Keratinocyte (primary cell): ENCODE results near the gene INPP5K. TPM values are rescaled to one million over a fixed set of nuclear protein-coding genes. Genes with fewer than 3 reads are reported as not detected.

Experiments used
- DNase-seq: peaks from one replicate; pipeline ENCODE4 v3.0.0-alpha.2; 2011; ENCODE audit warnings: low read depth, missing footprints, low spot score
- FAIRE-seq: peaks from 2 replicates; lab custom pipeline; 2011; peaks lifted over from hg19 to GRCh38; lab: Jason Lieb, UNC
- H2AFZ ChIP-seq: 2 replicates; pipeline ENCODE4 v1.6.0; 2012; ENCODE audit warnings: low read length, control low read depth, inconsistent platforms; ENCODE audit not compliant: control insufficient read depth
- H3K27ac ChIP-seq: 2 replicates; pipeline ENCODE4 v1.5.1; 2011; ENCODE audit warnings: low read length; ENCODE audit not compliant: control insufficient read depth, insufficient read depth
- H3K27me3 ChIP-seq: 3 replicates; pipeline ENCODE4 v1.6.0; 2011; ENCODE audit warnings: low read length; ENCODE audit not compliant: control insufficient read depth, insufficient read depth; ENCODE audit errors: extremely low read depth
- H3K36me3 ChIP-seq, 2 experiments: 2 replicates in 1 of 2; 3 replicates in 1 of 2; pipeline ENCODE4 v1.5.1; 2011; ENCODE audit warnings: low read length in 2 of 2, mild to moderate bottlenecking in 1 of 2; ENCODE audit not compliant: control insufficient read depth in 2 of 2, insufficient read depth in 2 of 2; ENCODE audit errors: extremely low read depth in 1 of 2
- H3K4me1 ChIP-seq: 3 replicates; pipeline ENCODE4 v1.5.1; 2011; ENCODE audit warnings: low read length; ENCODE audit not compliant: control insufficient read depth, insufficient read depth; ENCODE audit errors: extremely low read depth
- H3K4me2 ChIP-seq: 3 replicates; pipeline ENCODE4 v1.6.0; 2011; ENCODE audit warnings: low read depth, low read length; ENCODE audit not compliant: control insufficient read depth, insufficient read depth; ENCODE audit errors: extremely low read depth
- H3K4me3 ChIP-seq, 3 experiments: fragments of 200-600 bp in 1 of 3; sonication (generic) in 1 of 3; 2 replicates in 2 of 3; 3 replicates in 1 of 3; pipeline ENCODE4 v1.5.1; 2011 to 2016; ENCODE audit warnings: low read length in 3 of 3, mild to moderate bottlenecking in 3 of 3, control low read depth in 2 of 3, inconsistent platforms in 1 of 3, low read depth in 1 of 3, mixed read lengths in 1 of 3, mixed run types in 1 of 3, moderate library complexity in 1 of 3; ENCODE audit not compliant: control insufficient read depth in 2 of 3, insufficient read depth in 2 of 3; ENCODE audit errors: extremely low read depth in 1 of 3
- H3K79me2 ChIP-seq: 2 replicates; pipeline ENCODE4 v1.6.0; 2012; ENCODE audit warnings: low read length; ENCODE audit not compliant: control insufficient read depth, insufficient read depth
- H3K9ac ChIP-seq: 3 replicates; pipeline ENCODE4 v1.6.0; 2011; ENCODE audit warnings: low read length; ENCODE audit not compliant: control insufficient read depth, insufficient read depth; ENCODE audit errors: extremely low read depth
- H3K9me1 ChIP-seq: 3 replicates; pipeline ENCODE4 v1.6.0; 2011; ENCODE audit warnings: low read length; ENCODE audit not compliant: control insufficient read depth, insufficient read depth; ENCODE audit errors: extremely low read depth
- H3K9me3 ChIP-seq: 2 replicates; pipeline ENCODE4 v1.5.1; 2012; ENCODE audit warnings: low read depth, low read length; ENCODE audit not compliant: control insufficient read depth
- H4K20me1 ChIP-seq: 3 replicates; pipeline ENCODE4 v1.6.0; 2011; ENCODE audit warnings: low read length; ENCODE audit not compliant: control insufficient read depth, insufficient read depth; ENCODE audit errors: extremely low read depth
- EZH2 ChIP-seq: IDR thresholded peaks from one replicate; pipeline ENCODE4 v1.6.1; 2012; ENCODE audit warnings: inconsistent platforms, mild to moderate bottlenecking, low read length, moderate library complexity
- dilution Hi-C: fragments of 300-500 bp; cut with MboI; formaldehyde crosslinking; loops from one replicate; pipeline ENCODE4 v1.7.0; 2020; ENCODE audit warnings: low sequenced_read_pairs; ENCODE audit not compliant: extremely low pct_ligation_motif_present
- polyA plus RNA-seq, 5 experiments: library from polyadenylated mRNA; depleted of rRNA in 3 of 5; stranded (reverse) in 3 of 5; stranded (forward) in 1 of 5; unstranded in 1 of 5; fragments of >200 nt; gene quantifications; 1 replicate in 1 of 5; 2 replicates in 3 of 5; 3 replicates in 1 of 5; pipeline versions ENCODE4 v1.2.1 to v1.2.3, GENCODE V29; 2011 to 2012; ENCODE audit warnings: missing spikeins in 2 of 5, low read depth in 1 of 5, low replicate concordance in 1 of 5
- TF ChIP-seq, protein P1 (sequence below), 3 experiments: IDR thresholded peaks in 1 of 3; conservative IDR thresholded peaks in 1 of 3; optimal IDR thresholded peaks in 1 of 3; 2 replicates in 2 of 3; 3 replicates in 1 of 3; pipeline versions ENCODE3 to v1.5.1; 2011; ENCODE audit warnings: low read length in 3 of 3, mild to moderate bottlenecking in 3 of 3, moderate library complexity in 2 of 3, control low read depth in 1 of 3, inconsistent platforms in 1 of 3; ENCODE audit not compliant: insufficient read depth in 2 of 3; ENCODE audit errors: extremely low read depth in 1 of 3

Gene INPP5K
- polyA plus RNA-seq, 1 donor (not counting 4 experiments of a cell fraction or from before 2014, with no cell fraction given), result 23.0 TPM

- H3K4me3 ChIP-seq, result no peak overlapping the region
- TF ChIP-seq, protein P1, sequence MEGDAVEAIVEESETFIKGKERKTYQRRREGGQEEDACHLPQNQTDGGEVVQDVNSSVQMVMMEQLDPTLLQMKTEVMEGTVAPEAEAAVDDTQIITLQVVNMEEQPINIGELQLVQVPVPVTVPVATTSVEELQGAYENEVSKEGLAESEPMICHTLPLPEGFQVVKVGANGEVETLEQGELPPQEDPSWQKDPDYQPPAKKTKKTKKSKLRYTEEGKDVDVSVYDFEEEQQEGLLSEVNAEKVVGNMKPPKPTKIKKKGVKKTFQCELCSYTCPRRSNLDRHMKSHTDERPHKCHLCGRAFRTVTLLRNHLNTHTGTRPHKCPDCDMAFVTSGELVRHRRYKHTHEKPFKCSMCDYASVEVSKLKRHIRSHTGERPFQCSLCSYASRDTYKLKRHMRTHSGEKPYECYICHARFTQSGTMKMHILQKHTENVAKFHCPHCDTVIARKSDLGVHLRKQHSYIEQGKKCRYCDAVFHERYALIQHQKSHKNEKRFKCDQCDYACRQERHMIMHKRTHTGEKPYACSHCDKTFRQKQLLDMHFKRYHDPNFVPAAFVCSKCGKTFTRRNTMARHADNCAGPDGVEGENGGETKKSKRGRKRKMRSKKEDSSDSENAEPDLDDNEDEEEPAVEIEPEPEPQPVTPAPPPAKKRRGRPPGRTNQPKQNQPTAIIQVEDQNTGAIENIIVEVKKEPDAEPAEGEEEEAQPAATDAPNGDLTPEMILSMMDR (optimal IDR thresholded peaks at IDR 0.05 in 1 of 3, IDR thresholded peaks at IDR 0.05 in 1 of 3, conservative IDR thresholded peaks at IDR 0.05 in 1 of 3; ENCODE audit: extremely low read depth in 1 of 3, insufficient read depth in 2 of 3, low read length in 3 of 3), result no peak
- no peak for TF ChIP-seq EZH2
- H3K4me1 ChIP-seq, result no peaks in the 10 kb centered on the region
- no peaks in the 10 kb centered on the region for H3K27me3 ChIP-seq
- DNase-seq (no peak), FAIRE-seq (no peak)
- no peaks in the 10 kb centered on the region for H3K9me3 ChIP-seq
- no peak overlapping the region for H3K9ac ChIP-seq
- no peaks in the 10 kb centered on the region for H3K79me2 ChIP-seq
- no peak overlapping the region for H3K27ac ChIP-seq
- H2AFZ ChIP-seq, result no peak overlapping the region
- H4K20me1 ChIP-seq, result no peaks in the 10 kb centered on the region
- dilution Hi-C loops, result no loop called here
- H3K4me2 ChIP-seq, result no peak overlapping the region
- H3K36me3 ChIP-seq, result peaks cover 32 to 37% of the 10 kb centered on the region in 2 experiments
- no peaks in the 10 kb centered on the region for H3K9me1 ChIP-seq
Observed at GRCh38 chr17:1474402-1475189, 41.8 kb downstream of the INPP5K start.

DNA sequence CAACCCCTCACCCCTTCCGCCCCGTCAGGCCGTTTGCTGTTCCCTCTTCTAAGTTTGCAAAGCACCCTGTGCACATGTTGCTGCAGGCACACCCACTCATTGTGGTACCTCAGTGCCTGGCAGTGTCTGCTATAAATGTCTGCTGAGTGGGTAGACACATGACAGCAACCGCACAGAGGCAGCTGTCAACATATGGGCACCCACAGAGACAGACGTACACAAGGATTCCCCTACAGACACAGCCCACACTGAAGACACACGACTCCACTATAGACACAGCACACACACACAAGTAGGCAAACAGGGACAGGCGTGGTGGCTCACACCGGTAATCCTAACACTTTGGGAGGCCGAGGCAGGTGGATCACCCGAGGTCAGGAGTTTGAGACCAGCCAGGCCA, 42.6 kb downstream of the INPP5K start:
- no peak overlapping the region for H3K9ac ChIP-seq
- H3K9me1 ChIP-seq, result no peaks in the 10 kb centered on the region
- H3K36me3 ChIP-seq, result peaks cover 39% of the 10 kb centered on the region in 2 experiments
- no peaks in the 10 kb centered on the region for H4K20me1 ChIP-seq
- H3K79me2 ChIP-seq, result no peaks in the 10 kb centered on the region
- no peak overlapping the region for H2AFZ ChIP-seq
- DNase-seq (no peak), FAIRE-seq (no peak)
- H3K4me1 ChIP-seq, result no peaks in the 10 kb centered on the region
- H3K27me3 ChIP-seq, result no peaks in the 10 kb centered on the region
- no peak overlapping the region for H3K27ac ChIP-seq
- no peak overlapping the region for H3K4me2 ChIP-seq
- dilution Hi-C loops, result no loop called here
- TF ChIP-seq EZH2, result no peak
- H3K9me3 ChIP-seq, result no peaks in the 10 kb centered on the region
- H3K4me3 ChIP-seq, result no peak overlapping the region
